ENCODE results near the gene IFI27L2.

DNA sequence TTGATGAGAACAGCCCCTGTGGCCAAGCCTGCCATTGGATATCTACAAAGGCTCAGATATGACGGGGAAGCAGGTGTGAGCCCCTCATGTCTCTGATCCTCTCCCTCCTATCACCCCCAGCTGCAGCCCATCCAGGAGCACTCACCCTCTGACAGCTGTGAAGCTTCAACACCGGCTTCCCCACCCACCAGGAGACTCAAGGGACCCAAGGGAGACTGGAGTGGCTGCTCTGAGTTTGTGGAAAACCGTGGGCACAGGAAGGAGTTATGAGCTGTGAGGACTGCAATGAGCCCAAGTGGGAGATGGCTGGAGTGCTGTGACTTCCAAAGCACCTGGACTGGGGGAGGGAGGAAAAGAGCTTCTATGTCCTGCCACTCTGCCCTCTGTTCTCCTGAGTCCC, 7.9 kb downstream of the IFI27L2 start:
- TF ChIP-seq, protein P1, sequence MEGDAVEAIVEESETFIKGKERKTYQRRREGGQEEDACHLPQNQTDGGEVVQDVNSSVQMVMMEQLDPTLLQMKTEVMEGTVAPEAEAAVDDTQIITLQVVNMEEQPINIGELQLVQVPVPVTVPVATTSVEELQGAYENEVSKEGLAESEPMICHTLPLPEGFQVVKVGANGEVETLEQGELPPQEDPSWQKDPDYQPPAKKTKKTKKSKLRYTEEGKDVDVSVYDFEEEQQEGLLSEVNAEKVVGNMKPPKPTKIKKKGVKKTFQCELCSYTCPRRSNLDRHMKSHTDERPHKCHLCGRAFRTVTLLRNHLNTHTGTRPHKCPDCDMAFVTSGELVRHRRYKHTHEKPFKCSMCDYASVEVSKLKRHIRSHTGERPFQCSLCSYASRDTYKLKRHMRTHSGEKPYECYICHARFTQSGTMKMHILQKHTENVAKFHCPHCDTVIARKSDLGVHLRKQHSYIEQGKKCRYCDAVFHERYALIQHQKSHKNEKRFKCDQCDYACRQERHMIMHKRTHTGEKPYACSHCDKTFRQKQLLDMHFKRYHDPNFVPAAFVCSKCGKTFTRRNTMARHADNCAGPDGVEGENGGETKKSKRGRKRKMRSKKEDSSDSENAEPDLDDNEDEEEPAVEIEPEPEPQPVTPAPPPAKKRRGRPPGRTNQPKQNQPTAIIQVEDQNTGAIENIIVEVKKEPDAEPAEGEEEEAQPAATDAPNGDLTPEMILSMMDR (IDR thresholded peaks at IDR 0.05; ENCODE audit: insufficient read depth, low read length): no peak
- TF ChIP-seq GABPA (IDR thresholded peaks at IDR 0.05; ENCODE audit: low read depth) (no peak), POLR2AphosphoS5 (IDR thresholded peaks at IDR 0.05; ENCODE audit: low read depth) (no peak), SPI1 (IDR thresholded peaks at IDR 0.05; ENCODE audit: borderline replicate concordance, low read depth) (no peak)
- TF ChIP-seq, protein P2, sequence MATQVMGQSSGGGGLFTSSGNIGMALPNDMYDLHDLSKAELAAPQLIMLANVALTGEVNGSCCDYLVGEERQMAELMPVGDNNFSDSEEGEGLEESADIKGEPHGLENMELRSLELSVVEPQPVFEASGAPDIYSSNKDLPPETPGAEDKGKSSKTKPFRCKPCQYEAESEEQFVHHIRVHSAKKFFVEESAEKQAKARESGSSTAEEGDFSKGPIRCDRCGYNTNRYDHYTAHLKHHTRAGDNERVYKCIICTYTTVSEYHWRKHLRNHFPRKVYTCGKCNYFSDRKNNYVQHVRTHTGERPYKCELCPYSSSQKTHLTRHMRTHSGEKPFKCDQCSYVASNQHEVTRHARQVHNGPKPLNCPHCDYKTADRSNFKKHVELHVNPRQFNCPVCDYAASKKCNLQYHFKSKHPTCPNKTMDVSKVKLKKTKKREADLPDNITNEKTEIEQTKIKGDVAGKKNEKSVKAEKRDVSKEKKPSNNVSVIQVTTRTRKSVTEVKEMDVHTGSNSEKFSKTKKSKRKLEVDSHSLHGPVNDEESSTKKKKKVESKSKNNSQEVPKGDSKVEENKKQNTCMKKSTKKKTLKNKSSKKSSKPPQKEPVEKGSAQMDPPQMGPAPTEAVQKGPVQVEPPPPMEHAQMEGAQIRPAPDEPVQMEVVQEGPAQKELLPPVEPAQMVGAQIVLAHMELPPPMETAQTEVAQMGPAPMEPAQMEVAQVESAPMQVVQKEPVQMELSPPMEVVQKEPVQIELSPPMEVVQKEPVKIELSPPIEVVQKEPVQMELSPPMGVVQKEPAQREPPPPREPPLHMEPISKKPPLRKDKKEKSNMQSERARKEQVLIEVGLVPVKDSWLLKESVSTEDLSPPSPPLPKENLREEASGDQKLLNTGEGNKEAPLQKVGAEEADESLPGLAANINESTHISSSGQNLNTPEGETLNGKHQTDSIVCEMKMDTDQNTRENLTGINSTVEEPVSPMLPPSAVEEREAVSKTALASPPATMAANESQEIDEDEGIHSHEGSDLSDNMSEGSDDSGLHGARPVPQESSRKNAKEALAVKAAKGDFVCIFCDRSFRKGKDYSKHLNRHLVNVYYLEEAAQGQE (IDR thresholded peaks at IDR 0.05; ENCODE audit: insufficient replicate concordance, low read depth): no peak

All from HL-60 (cell line).